Activated naive CD4-positive, alpha-beta T cell treated with anti-CD3 and anti-CD28 coated beads for 36 hours (primary cell): ENCODE measurements around the gene ST3GAL4. TPM values are rescaled to one million over a fixed set of nuclear protein-coding genes. Genes with fewer than 3 reads are reported as not detected.

Experiments
- CTCF ChIA-PET: fragments of 350-600 bp; sonication (Branson Sonifier 250); formaldehyde crosslinking; loops from one replicate; lab custom pipeline; 2021; ENCODE audit warnings: antibody characterized with exemption; lab: Charles Lee
- DNase-seq: peaks from one replicate; pipeline ENCODE4 v3.0.0-alpha.2; 2020
- H3K27ac Mint-ChIP-seq: one replicate; pipeline ENCODE4 v1.8.0; 2021; ENCODE audit warnings: mild to moderate bottlenecking, mixed read lengths
- H3K27me3 Mint-ChIP-seq: one replicate; pipeline ENCODE4 v1.8.0; 2021; ENCODE audit warnings: low read depth, mixed read lengths
- H3K36me3 Mint-ChIP-seq: one replicate; pipeline ENCODE4 v1.8.0; 2021; ENCODE audit warnings: low read depth, mixed read lengths
- H3K4me1 Mint-ChIP-seq: one replicate; pipeline ENCODE4 v1.8.0; 2021; ENCODE audit warnings: low read depth, mixed read lengths
- H3K4me3 Mint-ChIP-seq: one replicate; pipeline ENCODE4 v1.8.0; 2021; ENCODE audit warnings: mild to moderate bottlenecking, moderate library complexity, mixed read lengths
- H3K9me3 Mint-ChIP-seq: one replicate; pipeline ENCODE4 v1.8.0; 2021; ENCODE audit warnings: mixed read lengths
- intact Hi-C: fragments of 100-400 bp; cut with micrococcal nuclease; formaldehyde crosslinking; loops from one replicate; pipeline ENCODE4 v1.15.1; 2023
- total RNA-seq, 2 experiments: library from RNA; stranded (reverse); gene quantifications; one replicate each; pipeline ENCODE4 v1.2.3, GENCODE V29; 2021

ST3GAL4 gene
- total RNA-seq, 2 experiments from 2014 or later = 7.6 to 8.0 TPM

DNA sequence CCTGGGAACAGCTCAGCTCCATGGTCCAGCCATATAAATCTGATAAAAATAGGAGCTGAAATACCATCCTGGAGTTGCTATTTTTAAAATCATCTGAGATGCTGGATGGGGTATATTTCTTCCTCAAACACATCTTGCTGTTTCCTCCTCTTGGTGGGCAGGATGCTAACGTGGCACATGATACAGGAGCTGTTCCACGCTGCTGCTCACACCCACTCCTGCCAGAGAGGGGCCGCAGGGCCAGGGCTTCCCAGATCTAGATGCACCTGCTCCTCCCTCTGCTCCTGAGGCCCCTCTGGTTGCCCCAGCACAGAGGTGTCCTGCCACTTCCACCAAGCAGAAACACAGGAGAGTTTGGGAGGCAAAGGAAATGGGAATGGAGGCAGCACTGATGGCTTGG lies 3.3 kb upstream of the ST3GAL4 start:
- Mint-ChIP-seq H3K27ac (no peak overlapping the region), H3K27me3 (no peaks in the 10 kb centered on the region), H3K9me3 (no peaks in the 10 kb centered on the region), H3K4me3 (no peak overlapping the region), H3K36me3 (peaks cover 16% of the 10 kb centered on the region), H3K4me1 (peaks cover 37% of the 10 kb centered on the region)
- no peak for DNase-seq
- CTCF ChIA-PET = no interaction called here
- intact Hi-C loops = no loop called here

DNA sequence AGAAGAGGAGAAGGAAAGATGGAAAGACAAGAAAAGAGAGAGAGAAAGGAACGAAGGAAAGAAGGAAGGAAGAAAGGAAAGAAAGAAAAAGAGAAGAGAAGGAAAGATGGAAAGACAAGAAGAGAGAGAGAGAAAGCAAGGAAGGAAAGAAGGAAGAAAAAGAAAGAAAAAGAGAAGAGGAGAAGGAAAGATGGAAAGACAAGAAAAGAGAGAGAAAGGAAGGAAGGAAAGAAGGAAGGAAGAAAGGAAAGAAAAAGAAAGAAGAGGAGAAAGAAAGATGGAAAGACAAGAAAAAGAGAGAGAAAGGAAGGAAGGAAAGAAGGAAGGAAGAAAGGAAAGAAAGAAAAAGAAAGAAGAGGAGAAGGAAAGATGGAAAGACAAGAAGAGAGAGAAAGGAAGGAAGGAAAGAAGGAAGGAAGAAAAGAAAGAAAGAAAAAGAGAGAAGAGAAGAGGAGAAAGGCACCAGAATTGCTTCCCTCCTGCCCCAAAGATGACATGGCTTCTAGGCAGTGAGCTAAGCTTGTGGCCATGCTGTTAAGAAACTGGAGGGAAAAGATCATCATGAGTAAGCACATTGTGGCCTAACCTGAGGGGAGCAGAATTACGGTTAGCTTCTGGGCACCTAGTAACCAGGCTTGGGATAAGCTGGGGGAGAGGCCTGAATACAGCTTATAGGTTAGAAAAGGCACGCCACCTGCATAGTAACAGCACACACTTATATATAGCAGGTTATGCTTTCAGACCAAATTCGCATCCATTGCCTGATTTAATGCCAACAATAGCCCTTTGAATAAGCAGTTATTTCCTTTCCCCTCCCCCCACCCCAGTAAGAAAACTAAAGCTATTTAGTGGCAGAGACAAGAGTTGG lies 2.3 kb upstream of the ST3GAL4 start:
- peak overlapping the region; percentile 71 for H3K27ac Mint-ChIP-seq
- DNase-seq = peak; percentile 52
- intact Hi-C loops = loop anchor here (1.0 kb wide), 2 partner anchors 35 to 49 kb away; partner anchors contain the start of gene DCPS
- CTCF ChIA-PET = interaction anchor here (0.5 to 3.7 kb wide), 2 partner anchors 30 to 42 kb away, joined by 3 to 19 read pairs; no protein-coding TSS in a partner anchor
- peaks cover 35% of the 10 kb centered on the region for H3K4me1 Mint-ChIP-seq
- no peaks in the 10 kb centered on the region for H3K9me3 Mint-ChIP-seq
- H3K4me3 Mint-ChIP-seq = peak overlapping the region; percentile 54
- H3K27me3 Mint-ChIP-seq = no peaks in the 10 kb centered on the region
- H3K36me3 Mint-ChIP-seq = peaks cover 16% of the 10 kb centered on the region

DNA sequence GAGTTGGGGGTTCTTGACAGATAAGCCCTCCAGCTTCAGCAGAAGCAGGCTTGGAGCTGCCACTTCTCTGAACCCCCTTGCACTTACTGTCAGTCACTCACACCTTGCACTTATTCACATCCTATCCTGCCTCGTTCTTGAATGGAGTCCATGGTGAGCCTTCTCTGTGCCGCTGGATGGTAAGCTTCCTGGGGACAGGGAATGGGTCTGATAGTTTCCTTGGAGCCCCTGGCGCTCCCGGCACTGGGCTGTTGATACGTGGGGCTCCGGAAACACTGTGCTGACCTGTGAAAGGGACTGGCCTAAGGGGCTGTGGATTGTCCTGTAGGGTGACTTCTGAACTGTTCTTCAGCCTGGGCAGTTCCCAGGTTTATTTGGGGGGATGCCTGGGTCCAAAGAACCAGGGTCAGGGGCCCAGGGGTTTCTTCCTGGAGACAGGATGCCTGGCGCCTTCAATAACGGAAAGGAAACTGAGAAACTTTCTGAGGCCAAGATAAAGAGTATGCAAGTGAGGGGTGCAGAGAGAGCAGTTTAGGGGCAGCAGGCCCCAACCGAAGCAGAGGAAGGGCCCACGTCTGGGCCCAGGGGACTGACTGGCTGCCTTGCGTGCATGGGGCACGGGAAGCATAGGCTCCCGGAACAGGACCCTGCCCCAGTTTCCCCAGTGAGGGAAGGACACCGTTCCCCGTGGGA lies 709 bp upstream of the ST3GAL4 start:
- intact Hi-C loops = loop anchor here (1.0 to 5.0 kb wide), 3 partner anchors 63 to 143 kb away; partner anchors contain the start of genes FAM118B, RPUSD4 and TIRAP
- peaks cover 33% of the 10 kb centered on the region for H3K4me1 Mint-ChIP-seq
- CTCF ChIA-PET = interaction anchor here (0.8 to 3.7 kb wide), 3 partner anchors 37 to 126 kb away, joined by 3 to 19 read pairs (median 4); no protein-coding TSS in a partner anchor
- peak overlapping the region; percentile 82 for H3K27ac Mint-ChIP-seq
- H3K27me3 Mint-ChIP-seq = no peaks in the 10 kb centered on the region
- peak; percentile 17 for DNase-seq
- H3K36me3 Mint-ChIP-seq = peaks cover 16% of the 10 kb centered on the region
- H3K4me3 Mint-ChIP-seq = peak overlapping the region; percentile 91
- H3K9me3 Mint-ChIP-seq = no peaks in the 10 kb centered on the region

DNA sequence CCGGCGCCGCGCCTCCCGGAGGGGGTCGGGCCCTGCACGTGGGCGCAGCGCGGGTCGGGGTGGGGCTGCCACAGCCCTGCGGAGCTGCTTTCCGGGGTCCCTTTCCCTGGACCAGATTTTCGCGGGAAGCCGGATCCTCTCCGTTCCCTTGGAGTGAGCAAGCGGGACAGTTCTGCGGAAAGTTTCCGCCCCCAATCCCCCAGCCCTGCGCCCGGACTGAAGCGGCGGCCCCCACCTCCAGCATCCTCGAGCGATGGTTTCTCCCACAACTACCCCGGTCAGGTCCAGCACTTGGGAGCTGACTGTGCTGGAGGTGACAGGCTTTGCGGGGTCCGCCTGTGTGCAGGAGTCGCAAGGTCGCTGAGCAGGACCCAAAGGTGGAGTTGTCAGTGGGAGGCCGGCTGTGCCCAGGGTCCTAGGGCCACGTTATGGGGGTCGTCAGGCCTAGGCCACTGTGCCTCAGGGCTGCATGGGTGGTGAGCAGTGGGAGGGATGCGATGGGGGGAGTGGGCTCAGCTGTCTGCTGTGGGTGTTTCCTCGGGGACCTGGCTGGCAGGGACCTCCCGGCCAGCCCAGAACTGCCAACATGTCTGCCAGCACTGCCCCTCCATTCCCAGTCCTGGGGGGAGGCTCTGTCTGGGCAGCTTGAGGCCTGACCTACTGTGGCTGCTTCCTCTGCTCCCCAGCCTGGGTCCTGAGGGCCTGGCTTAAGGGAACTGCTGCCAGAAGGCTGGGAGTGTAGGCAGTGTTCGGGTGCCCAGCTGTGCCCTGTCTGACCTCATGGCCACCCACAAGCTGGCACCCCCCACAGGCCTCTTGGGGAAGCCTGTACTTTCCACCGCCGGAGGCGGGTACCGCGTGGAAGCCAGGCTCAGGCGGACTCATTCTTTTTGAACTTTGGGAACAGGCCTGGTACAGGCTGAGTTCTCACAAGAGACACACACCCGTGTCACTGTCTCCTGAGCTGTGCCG lies 726 bp downstream of the ST3GAL4 start:
- intact Hi-C loops = loop anchor here (1.0 to 5.0 kb wide), 3 partner anchors 61 to 145 kb away; partner anchors contain the start of genes FAM118B, RPUSD4 and TIRAP
- no peak overlapping the region for H3K27ac Mint-ChIP-seq
- H3K4me3 Mint-ChIP-seq = peak overlapping the region; percentile 74
- peaks cover 8% of the 10 kb centered on the region for H3K36me3 Mint-ChIP-seq
- no peaks in the 10 kb centered on the region for H3K9me3 Mint-ChIP-seq
- H3K4me1 Mint-ChIP-seq = peaks cover 30% of the 10 kb centered on the region
- H3K27me3 Mint-ChIP-seq = no peaks in the 10 kb centered on the region
- CTCF ChIA-PET = interaction anchor here (1.0 to 3.7 kb wide), 4 partner anchors 37 to 125 kb away, joined by 3 to 19 read pairs (median 4); no protein-coding TSS in a partner anchor
- peak; percentile 22 for DNase-seq

DNA sequence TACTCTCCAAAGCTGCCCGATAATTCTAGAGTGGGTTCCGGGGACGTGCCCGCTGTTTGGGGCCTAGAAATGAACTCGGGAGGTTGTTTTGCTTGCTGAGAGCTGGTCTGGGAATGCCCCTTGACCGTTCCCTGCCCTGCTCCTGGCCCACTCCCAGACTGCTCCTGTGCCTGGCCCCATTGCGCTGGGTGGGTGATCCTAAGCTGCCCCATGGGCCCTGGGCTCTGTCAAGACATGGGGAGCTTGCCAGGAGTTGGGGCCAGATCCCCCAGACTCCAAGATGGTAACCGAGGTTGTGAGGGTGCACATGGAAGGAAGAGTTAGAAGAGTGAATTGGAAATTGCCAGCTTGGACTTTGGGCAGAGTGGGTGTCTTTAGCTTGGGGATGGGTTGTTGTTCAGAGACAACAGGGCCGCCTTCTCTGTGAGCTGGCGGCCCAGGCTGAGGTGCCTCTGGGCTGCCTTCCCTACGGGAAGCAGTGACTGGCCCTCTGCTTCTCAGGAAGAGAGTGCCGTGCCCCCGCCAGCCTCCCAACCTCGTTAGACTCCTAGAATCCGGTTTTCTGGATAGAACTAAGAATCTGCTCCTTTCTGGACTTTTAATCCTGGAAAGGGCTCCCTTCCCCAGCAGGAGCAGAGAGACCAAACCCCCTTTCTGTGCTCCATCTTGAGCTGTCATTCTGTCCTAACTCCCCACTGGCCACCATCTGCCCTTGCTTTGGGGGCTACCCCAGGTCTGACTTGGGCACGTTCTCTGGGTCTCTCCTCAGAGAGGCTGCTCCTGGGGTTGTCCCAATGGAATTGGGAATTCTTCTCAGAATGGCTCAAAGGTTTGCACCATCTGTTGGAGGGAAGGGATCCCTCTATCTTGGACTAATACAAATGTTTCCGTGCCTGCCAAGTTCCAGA lies 1.8 kb downstream of the ST3GAL4 start:
- H3K36me3 Mint-ChIP-seq = peaks cover 7% of the 10 kb centered on the region
- peaks cover 28% of the 10 kb centered on the region for H3K4me1 Mint-ChIP-seq
- no peak overlapping the region for H3K27ac Mint-ChIP-seq
- no peak overlapping the region for H3K4me3 Mint-ChIP-seq
- CTCF ChIA-PET = interaction anchor here (0.9 to 2.0 kb wide), 4 partner anchors 39 to 124 kb away, joined by 3 to 5 read pairs (median 3); no protein-coding TSS in a partner anchor
- intact Hi-C loops = loop anchor here (5.0 kb wide), 1 partner anchor 60 kb away; no protein-coding TSS in a partner anchor
- no peaks in the 10 kb centered on the region for H3K27me3 Mint-ChIP-seq
- no peak for DNase-seq
- H3K9me3 Mint-ChIP-seq = no peaks in the 10 kb centered on the region

DNA sequence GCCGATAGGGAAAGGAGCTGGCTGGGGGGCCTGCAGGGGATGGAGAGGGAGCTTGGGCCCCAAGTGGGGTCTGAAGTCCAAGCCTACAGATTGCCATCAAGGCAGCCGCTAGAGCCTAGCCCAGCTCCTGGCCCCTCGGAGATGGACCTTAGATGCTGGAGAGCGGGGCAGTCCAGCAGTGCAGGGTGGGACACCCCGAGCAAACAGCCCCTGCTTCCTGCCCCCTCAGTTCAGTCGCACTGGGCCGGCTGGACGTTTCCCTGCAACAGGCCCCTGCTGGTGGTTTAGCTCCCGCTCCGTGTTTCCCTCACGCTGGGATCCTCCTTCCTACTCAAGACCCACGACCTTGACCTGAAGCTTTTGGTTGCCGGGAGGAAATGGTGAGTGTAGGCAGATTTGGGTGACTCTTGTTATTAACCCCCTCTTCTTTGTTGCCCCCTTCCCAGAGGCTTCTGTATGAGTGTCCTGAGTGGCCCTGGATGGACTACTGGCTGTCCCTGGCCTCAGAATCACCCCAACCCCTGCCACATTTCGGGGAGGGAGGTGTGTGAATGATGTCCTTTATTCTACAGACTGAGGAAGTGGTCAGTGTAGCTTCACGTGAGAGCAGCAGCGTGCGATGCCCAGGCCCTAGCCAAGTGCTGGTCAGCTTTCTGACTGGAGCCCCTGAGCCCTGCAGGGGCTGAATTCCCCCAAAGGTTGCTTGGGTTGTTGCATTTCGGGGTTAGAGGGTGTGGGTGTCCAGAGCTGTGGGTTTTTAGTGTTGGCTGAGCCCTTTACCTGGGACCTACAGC lies 2.7 kb downstream of the ST3GAL4 start:
- H3K27ac Mint-ChIP-seq = no peak overlapping the region
- CTCF ChIA-PET = interaction anchor here (0.7 to 2.0 kb wide), 4 partner anchors 10 to 123 kb away, joined by 3 to 5 read pairs (median 4); no protein-coding TSS in a partner anchor
- no peak overlapping the region for H3K4me3 Mint-ChIP-seq
- H3K9me3 Mint-ChIP-seq = no peaks in the 10 kb centered on the region
- intact Hi-C loops = loop anchor here (5.0 kb wide), 1 partner anchor 59 kb away; no protein-coding TSS in a partner anchor
- H3K4me1 Mint-ChIP-seq = peaks cover 20% of the 10 kb centered on the region
- no peaks in the 10 kb centered on the region for H3K27me3 Mint-ChIP-seq
- H3K36me3 Mint-ChIP-seq = peaks cover 5% of the 10 kb centered on the region
- no peak for DNase-seq

DNA sequence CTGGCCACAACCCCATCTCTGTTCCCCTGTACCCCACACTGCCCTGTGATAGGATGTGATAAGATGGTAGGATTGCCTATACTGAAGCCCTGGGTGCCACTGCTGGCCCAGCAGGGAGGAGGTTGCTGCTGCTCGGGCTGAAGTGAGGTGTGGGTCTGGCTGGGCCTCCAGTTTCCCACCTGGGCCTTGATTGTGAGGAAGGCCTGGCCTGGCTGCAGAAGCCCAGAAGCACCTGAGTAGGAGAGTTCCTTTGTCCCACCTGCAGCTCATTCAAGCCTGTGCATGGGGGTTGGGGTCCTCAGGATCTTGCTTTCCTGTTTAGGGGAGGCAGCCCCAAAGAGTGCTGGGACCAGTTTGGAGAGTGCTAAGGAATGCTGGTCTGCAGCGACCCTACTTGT lies 3.3 kb downstream of the ST3GAL4 start:
- Mint-ChIP-seq H3K36me3 (peaks cover 4% of the 10 kb centered on the region), H3K9me3 (no peaks in the 10 kb centered on the region), H3K4me3 (no peak overlapping the region), H3K4me1 (peaks cover 14% of the 10 kb centered on the region), H3K27ac (no peak overlapping the region), H3K27me3 (no peaks in the 10 kb centered on the region)
- intact Hi-C loops = loop anchor here (5.0 kb wide), 1 partner anchor 59 kb away; no protein-coding TSS in a partner anchor
- CTCF ChIA-PET = interaction anchor here (0.7 to 0.8 kb wide), 2 partner anchors 10 to 48 kb away, joined by 4 read pairs; no protein-coding TSS in a partner anchor
- no peak for DNase-seq

DNA sequence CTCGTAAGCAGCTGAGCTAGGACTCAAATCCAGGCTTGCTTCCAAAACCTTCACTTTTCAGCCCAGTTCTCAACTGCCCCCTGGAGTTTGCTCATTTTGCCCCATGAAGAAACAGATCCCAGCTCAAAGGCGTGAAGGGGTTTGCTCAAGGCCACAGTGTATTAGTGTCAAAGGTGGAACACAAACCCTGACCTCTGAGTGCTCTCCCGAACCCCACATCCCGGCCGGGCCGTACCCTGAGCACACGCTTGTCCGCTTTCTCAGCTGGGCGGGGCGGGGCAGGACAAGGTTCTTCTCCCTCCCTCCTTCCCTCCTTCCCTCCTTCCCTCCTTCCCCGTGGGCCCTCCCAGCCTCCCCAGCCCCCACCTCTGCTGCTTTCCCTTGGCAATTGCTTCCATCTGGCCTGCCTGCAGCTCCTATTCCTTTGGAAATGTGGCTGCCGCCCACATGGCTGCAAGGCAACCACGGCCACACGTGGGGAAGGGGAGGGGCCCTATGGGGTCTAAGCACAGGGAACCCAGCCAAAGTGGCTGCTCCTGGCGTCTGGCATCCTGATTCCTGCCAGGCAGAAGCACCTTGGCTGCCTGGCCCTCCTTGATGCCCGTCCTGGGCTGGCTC lies 4.1 kb downstream of the ST3GAL4 start:
- Mint-ChIP-seq H3K4me3 (no peak overlapping the region), H3K9me3 (no peaks in the 10 kb centered on the region), H3K36me3 (peaks cover 2% of the 10 kb centered on the region), H3K27me3 (no peaks in the 10 kb centered on the region), H3K27ac (no peak overlapping the region), H3K4me1 (peaks cover 8% of the 10 kb centered on the region)
- DNase-seq = no peak
- intact Hi-C loops = loop anchor here (5.0 kb wide), 1 partner anchor 58 kb away; no protein-coding TSS in a partner anchor
- CTCF ChIA-PET = interaction anchor here (0.8 kb wide), 1 partner anchor 49 kb away, joined by 4 read pairs; no protein-coding TSS in a partner anchor

DNA sequence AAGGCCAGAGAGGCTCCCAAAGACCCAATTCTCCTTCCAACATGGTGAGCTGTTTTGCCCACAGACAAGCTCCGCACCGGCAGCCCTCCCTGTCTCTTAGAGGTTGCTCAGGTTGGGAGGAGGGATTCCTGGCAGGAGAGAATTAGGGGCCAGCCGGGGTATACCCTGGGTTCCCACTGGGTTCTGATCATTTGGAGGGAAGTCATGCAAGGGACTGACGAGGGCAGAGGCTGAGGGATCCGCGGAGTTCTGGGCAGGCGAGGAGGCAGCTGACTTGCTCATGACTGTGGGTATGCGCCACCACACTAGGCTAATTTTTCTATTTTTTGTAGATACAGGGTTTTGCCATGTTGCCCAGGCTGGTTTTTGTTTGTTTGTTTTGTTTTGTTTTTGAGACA lies 4.6 kb downstream of the ST3GAL4 start:
- intact Hi-C loops = no loop called here
- H3K36me3 Mint-ChIP-seq = no peaks in the 10 kb centered on the region
- no peak overlapping the region for H3K27ac Mint-ChIP-seq
- H3K27me3 Mint-ChIP-seq = no peaks in the 10 kb centered on the region
- CTCF ChIA-PET = no interaction called here
- no peaks in the 10 kb centered on the region for H3K9me3 Mint-ChIP-seq
- no peak for DNase-seq
- peaks cover 4% of the 10 kb centered on the region for H3K4me1 Mint-ChIP-seq
- H3K4me3 Mint-ChIP-seq = no peak overlapping the region
